GM10266 (cell line): ENCODE results near the gene ALOX5AP.

Source experiments
- DNase-seq: peaks from one replicate; pipeline ENCODE4 v3.0.0; 2012; ENCODE audit errors: extremely low spot score
- TF ChIP-seq, protein P1 (sequence below): IDR thresholded peaks from 2 replicates; pipeline ENCODE4 v1.5.1; 2012; ENCODE audit warnings: mild to moderate bottlenecking, low read depth; ENCODE audit not compliant: control insufficient read depth, insufficient read depth; ENCODE audit errors: missing control alignments

Gene ALOX5AP

GRCh38 chr13:30704596-30704995 is 30.7 kb upstream of the ALOX5AP start:
- TF ChIP-seq, protein P1, sequence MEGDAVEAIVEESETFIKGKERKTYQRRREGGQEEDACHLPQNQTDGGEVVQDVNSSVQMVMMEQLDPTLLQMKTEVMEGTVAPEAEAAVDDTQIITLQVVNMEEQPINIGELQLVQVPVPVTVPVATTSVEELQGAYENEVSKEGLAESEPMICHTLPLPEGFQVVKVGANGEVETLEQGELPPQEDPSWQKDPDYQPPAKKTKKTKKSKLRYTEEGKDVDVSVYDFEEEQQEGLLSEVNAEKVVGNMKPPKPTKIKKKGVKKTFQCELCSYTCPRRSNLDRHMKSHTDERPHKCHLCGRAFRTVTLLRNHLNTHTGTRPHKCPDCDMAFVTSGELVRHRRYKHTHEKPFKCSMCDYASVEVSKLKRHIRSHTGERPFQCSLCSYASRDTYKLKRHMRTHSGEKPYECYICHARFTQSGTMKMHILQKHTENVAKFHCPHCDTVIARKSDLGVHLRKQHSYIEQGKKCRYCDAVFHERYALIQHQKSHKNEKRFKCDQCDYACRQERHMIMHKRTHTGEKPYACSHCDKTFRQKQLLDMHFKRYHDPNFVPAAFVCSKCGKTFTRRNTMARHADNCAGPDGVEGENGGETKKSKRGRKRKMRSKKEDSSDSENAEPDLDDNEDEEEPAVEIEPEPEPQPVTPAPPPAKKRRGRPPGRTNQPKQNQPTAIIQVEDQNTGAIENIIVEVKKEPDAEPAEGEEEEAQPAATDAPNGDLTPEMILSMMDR, result no peak
- DNase-seq, result no peak

DNA sequence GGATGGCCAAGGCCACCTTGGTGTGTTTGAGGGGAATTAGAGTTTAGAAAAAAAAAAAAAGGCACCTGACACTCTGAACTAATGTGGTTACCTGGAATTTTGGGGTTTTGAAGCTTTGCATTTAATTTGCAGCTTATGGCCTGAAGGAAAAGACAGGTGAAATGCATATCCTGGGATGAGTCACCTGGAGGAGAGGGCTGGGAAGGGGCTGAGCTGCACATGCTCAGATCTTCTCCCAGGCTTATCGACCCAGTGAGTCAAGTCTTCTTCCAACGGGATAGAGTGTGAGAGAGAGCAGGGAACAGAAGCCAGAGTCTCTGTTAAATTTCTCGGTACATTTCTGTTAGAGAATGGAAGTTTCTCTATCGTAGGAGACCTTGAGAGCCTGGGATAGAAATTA is 29.7 kb upstream of the ALOX5AP start:
- TF ChIP-seq, protein P1, result no peak
- no peak for DNase-seq

- TF ChIP-seq, protein P1, result no peak
Observed at GRCh38 chr13:30708541-30708940, 26.8 kb upstream of the ALOX5AP start.

DNA sequence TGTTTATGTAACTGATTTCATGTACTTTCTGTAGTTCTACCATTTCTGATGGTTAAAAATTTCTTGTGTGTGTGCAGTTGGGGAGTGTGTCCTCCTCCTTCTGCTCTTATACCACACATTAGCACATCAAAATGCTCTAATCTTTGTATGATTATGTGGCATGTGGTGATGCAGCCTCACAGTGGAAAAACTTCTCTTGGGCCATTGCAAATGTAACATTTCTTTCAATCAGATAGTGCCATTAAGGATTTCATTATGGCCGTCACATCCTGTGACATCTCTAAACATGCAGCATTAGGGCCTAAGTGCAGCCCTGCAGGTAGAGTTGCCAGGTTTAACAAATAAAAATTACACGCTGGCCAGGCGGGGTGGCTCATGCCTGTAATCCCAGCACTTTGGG is 24.9 kb upstream of the ALOX5AP start:
- DNase-seq, result no peak
- TF ChIP-seq, protein P1, result no peak

More at GRCh38 chr13:30708541-30708940, 26.8 kb upstream of the ALOX5AP start:
- no peak for DNase-seq

- no peak for DNase-seq
- TF ChIP-seq, protein P1, result no peak
Observed at GRCh38 chr13:30711375-30711774, 24.0 kb upstream of the ALOX5AP start.

GRCh38 chr13:30711837-30712236 is 23.5 kb upstream of the ALOX5AP start:
- TF ChIP-seq, protein P1, result no peak
- DNase-seq, result no peak

DNA sequence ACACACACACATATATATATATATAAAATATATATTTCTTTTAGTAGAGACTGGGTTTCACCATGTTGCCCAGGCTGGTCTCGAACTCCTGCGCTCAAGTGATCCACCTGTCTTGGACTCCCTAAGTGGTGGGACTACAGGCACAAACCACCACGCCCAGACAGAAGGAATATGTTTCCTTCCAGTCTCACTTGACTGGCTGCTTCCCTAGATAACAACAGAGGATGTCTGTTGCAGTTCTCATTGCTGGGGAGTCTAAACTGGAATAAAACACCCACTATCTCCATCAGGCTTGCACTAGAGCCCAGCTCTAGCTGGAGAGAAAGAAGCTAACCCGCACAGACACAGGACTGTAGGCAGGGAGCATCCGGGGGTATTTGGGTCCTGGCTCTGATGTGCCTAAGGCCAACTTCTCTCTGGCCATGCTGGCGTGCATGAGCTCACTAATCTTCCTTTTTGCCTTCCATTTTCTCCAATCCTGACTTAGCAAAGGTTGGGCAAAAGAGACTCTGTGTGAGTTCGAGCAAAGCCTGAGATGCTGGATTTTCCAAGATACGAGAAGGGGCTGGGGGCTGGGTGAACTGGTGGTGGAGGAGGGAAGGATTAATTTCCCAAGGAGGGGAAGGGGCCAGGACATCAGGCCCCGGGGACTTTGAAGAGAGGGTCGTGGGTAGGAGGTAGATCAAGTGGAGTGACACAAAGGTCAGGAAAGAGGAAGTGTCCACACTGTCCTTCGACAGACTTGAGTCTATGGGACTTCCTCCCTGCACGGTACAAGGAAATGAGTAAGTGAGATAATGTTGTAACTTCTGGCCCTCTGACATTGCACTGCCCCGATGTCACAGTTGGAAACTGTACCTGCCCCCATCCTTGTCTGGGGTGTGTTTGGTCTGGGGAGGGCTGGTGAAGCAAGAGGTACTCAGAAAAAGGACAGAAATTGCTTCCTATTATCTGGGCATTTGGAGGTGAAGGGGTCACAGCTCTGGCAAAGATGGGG is 22.5 kb upstream of the ALOX5AP start:
- DNase-seq, result no peak
- TF ChIP-seq, protein P1, result no peak
